OCI-LY3 (cell line): ENCODE measurements around the gene PTK6.
"Not testable (repeated sequence)": the region's sequence is repeated elsewhere in the genome, so short reads cannot be mapped to it uniquely, and the experiment has no call there.

ENCODE experiments used
- H2AFZ ChIP-seq: fragments of 200-600, 300-600 bp; shearing (Covaris generic); 2 replicates; pipeline ENCODE4 v1.6.0; 2014; ENCODE audit warnings: antibody characterized with exemption, low read depth, low read length
- H3K27ac ChIP-seq: fragments of 200-600, 300-600 bp; sonication (generic); 2 replicates; pipeline ENCODE4 v1.5.1; 2014; ENCODE audit warnings: mild to moderate bottlenecking, low read length, moderate library complexity, mixed read lengths
- H3K27me3 ChIP-seq: fragments of 200-600, 300-600 bp; sonication (generic); 2 replicates; pipeline ENCODE4 v1.6.1; 2014; ENCODE audit warnings: low read depth, low read length, mixed read lengths
- H3K36me3 ChIP-seq: fragments of 200-600, 300-600 bp; sonication (generic); replicated peaks from 2 replicates; pipeline ENCODE3; 2014; ENCODE audit warnings: low read depth, low read length, mixed read lengths
- H3K4me1 ChIP-seq: fragments of 300-600, 200-600 bp; sonication (generic); 2 replicates; pipeline ENCODE4 v1.6.1; 2014; ENCODE audit warnings: low read length, mixed read lengths
- H3K4me2 ChIP-seq: fragments of 200-600, 300-600 bp; sonication (generic); 2 replicates; pipeline ENCODE4 v1.6.1; 2014; ENCODE audit warnings: low read length, mixed read lengths
- H3K4me3 ChIP-seq: fragments of 300-600, 200-600 bp; sonication (generic); 2 replicates; pipeline ENCODE4 v1.5.1; 2014; ENCODE audit warnings: antibody characterized with exemption, mild to moderate bottlenecking, low read length, moderate library complexity
- H3K79me2 ChIP-seq: fragments of 300-600, 200-600 bp; shearing (Covaris generic); 2 replicates; pipeline ENCODE4 v1.6.1; 2014; ENCODE audit warnings: mild to moderate bottlenecking, low read length, mixed read lengths
- H3K9ac ChIP-seq: fragments of 300-600, 200-600 bp; shearing (Covaris generic); 2 replicates; pipeline ENCODE4 v1.6.0; 2014; ENCODE audit warnings: mild to moderate bottlenecking, low read length, moderate library complexity
- H3K9me3 ChIP-seq: fragments of 200-600, 300-600 bp; shearing (Covaris generic); 2 replicates; pipeline ENCODE4 v1.6.1; 2014; ENCODE audit warnings: low read length, mixed read lengths; ENCODE audit not compliant: insufficient read depth
- H4K20me1 ChIP-seq: fragments of 200-600, 300-600 bp; sonication (generic); 2 replicates; pipeline ENCODE4 v1.6.1; 2016; ENCODE audit warnings: low read length, mixed read lengths; ENCODE audit not compliant: insufficient read depth
- EZH2phosphoT487 ChIP-seq: fragments of 200-600 bp; shearing (Covaris generic); IDR thresholded peaks from 2 replicates; pipeline ENCODE4 v1.6.1; 2018; ENCODE audit warnings: antibody characterized with exemption, mixed run types, low read depth
- TF ChIP-seq, protein P1 (sequence below): fragments of 200-600, 300-600 bp; sonication (generic); IDR thresholded peaks from 2 replicates; pipeline ENCODE4 v1.5.1; 2014; ENCODE audit warnings: antibody characterized with exemption, low read length, low read depth

PTK6 gene

GRCh38 chr20:63517376-63518309 lies 19.5 kb downstream of the PTK6 start:
- no peaks in the 10 kb centered on the region for H3K79me2 ChIP-seq

GRCh38 chr20:63514520-63514919 lies 22.7 kb downstream of the PTK6 start:
- H3K9ac ChIP-seq, H3K4me3 ChIP-seq, H3K79me2 ChIP-seq, H4K20me1 ChIP-seq, H3K36me3 ChIP-seq, H2AFZ ChIP-seq, H3K27me3 ChIP-seq, H3K4me1 ChIP-seq, H3K27ac ChIP-seq, H3K4me2 ChIP-seq, H3K9me3 ChIP-seq: not testable (repeated sequence)

More at GRCh38 chr20:63517376-63518309, 19.5 kb downstream of the PTK6 start:
- peaks cover 5% of the 10 kb centered on the region; the same call in 1 of the 2 replicates for H3K27me3 ChIP-seq
- no peaks in the 10 kb centered on the region for H4K20me1 ChIP-seq
- no peaks in the 10 kb centered on the region for H3K9me3 ChIP-seq
- no peak overlapping the region for H3K27ac ChIP-seq
- no peak for TF ChIP-seq EZH2phosphoT487
- no peaks in the 10 kb centered on the region for H3K4me1 ChIP-seq
- H3K4me2 ChIP-seq = no peak overlapping the region
- H3K4me3 ChIP-seq = no peak overlapping the region
- H3K36me3 ChIP-seq = no peaks in the 10 kb centered on the region
- no peak overlapping the region for H2AFZ ChIP-seq
- H3K9ac ChIP-seq = no peak overlapping the region

DNA sequence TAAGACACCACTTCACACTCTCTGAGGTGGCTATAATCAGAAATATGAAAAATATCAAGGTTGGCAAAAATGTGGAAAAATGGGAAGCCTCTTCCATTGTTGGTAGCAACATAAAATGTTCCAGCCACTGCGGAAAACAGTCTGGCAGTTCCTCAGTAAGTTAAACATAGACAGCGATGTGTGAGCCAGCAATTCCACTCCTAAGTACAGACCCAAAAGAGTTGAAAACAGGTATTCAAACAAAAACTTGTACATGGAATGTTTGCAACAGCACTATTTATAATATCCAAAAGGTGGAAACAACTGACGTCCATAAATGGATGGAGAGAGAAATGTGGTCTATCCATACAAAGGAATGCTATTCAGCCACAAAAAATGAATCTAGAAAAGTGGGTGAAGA lies 24.0 kb downstream of the PTK6 start:
- Histone ChIP-seq H3K79me2 (no peaks in the 10 kb centered on the region), H2AFZ (no peak overlapping the region), H3K27me3 (peaks cover 5% of the 10 kb centered on the region; the same call in 1 of the 2 replicates), H3K9me3 (no peaks in the 10 kb centered on the region), H3K36me3 (no peaks in the 10 kb centered on the region), H3K4me1 (no peaks in the 10 kb centered on the region), H3K27ac (no peak overlapping the region), H3K9ac (no peak overlapping the region), H3K4me3 (no peak overlapping the region), H4K20me1 (no peaks in the 10 kb centered on the region), H3K4me2 (no peak overlapping the region)
- TF ChIP-seq, protein P1, sequence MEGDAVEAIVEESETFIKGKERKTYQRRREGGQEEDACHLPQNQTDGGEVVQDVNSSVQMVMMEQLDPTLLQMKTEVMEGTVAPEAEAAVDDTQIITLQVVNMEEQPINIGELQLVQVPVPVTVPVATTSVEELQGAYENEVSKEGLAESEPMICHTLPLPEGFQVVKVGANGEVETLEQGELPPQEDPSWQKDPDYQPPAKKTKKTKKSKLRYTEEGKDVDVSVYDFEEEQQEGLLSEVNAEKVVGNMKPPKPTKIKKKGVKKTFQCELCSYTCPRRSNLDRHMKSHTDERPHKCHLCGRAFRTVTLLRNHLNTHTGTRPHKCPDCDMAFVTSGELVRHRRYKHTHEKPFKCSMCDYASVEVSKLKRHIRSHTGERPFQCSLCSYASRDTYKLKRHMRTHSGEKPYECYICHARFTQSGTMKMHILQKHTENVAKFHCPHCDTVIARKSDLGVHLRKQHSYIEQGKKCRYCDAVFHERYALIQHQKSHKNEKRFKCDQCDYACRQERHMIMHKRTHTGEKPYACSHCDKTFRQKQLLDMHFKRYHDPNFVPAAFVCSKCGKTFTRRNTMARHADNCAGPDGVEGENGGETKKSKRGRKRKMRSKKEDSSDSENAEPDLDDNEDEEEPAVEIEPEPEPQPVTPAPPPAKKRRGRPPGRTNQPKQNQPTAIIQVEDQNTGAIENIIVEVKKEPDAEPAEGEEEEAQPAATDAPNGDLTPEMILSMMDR = no peak
- TF ChIP-seq EZH2phosphoT487 = no peak

GRCh38 chr20:63509088-63509564 lies 28.1 kb downstream of the PTK6 start:
- no peaks in the 10 kb centered on the region for H4K20me1 ChIP-seq
- H3K9ac ChIP-seq = no peak overlapping the region
- no peaks in the 10 kb centered on the region for H3K4me1 ChIP-seq
- no peak overlapping the region for H3K4me3 ChIP-seq
- no peaks in the 10 kb centered on the region for H3K9me3 ChIP-seq
- TF ChIP-seq, protein P1 = no peak
- no peak for TF ChIP-seq EZH2phosphoT487
- no peak overlapping the region for H3K27ac ChIP-seq
- H3K79me2 ChIP-seq = no peaks in the 10 kb centered on the region
- no peaks in the 10 kb centered on the region for H3K36me3 ChIP-seq
- H3K4me2 ChIP-seq = no peak overlapping the region
- no peak overlapping the region for H2AFZ ChIP-seq
- peaks cover 6% of the 10 kb centered on the region; the same call in 1 of the 2 replicates for H3K27me3 ChIP-seq

- Histone ChIP-seq H3K36me3 (no peaks in the 10 kb centered on the region), H3K9ac (no peak overlapping the region), H3K79me2 (no peaks in the 10 kb centered on the region), H3K4me1 (no peaks in the 10 kb centered on the region), H2AFZ (no peak overlapping the region), H3K4me2 (no peak overlapping the region), H3K4me3 (no peak overlapping the region), H3K27me3 (peaks cover 6% of the 10 kb centered on the region; the same call in 1 of the 2 replicates), H4K20me1 (no peaks in the 10 kb centered on the region), H3K27ac (no peak overlapping the region), H3K9me3 (no peaks in the 10 kb centered on the region)
- TF ChIP-seq EZH2phosphoT487 = no peak
- TF ChIP-seq, protein P1 = no peak
Measured at GRCh38 chr20:63508072-63508768, 29.0 kb downstream of the PTK6 start.
